Common myeloid progenitor, CD34-positive (primary cell): ENCODE measurements around the gene BTBD8.

Experiments used
- CTCF ChIA-PET: fragments of 350-600 bp; sonication (Branson Sonifier 250); formaldehyde crosslinking; loops from one replicate; lab custom pipeline; 2021; ENCODE audit warnings: antibody characterized with exemption; lab: Charles Lee
- POLR2A ChIA-PET: fragments of 350-600 bp; sonication (Branson Sonifier 250); formaldehyde crosslinking; loops from one replicate; lab custom pipeline; 2021; ENCODE audit warnings: antibody characterized with exemption; lab: Charles Lee
- DNase-seq, 3 donors: peaks; one replicate each; pipeline versions ENCODE4 v3.0.0 to v3.0.0-alpha.2; 2013
- H3K27ac ChIP-seq, 2 experiments: 1 replicate in 1 of 2; 2 replicates in 1 of 2; pipeline ENCODE4 v1.7.0; 2013; ENCODE audit warnings: inconsistent platforms in 2 of 2, low read length in 2 of 2, mild to moderate bottlenecking in 2 of 2, low read depth in 1 of 2, moderate library complexity in 1 of 2; ENCODE audit not compliant: severe bottlenecking in 2 of 2, insufficient read depth in 1 of 2, poor library complexity in 1 of 2
- H3K27me3 ChIP-seq, 5 experiments: replicated peaks in 2 of 5; 1 replicate in 3 of 5; 2 replicates in 2 of 5; pipeline versions ENCODE4 v1.6.1 to v1.7.0; 2013; ENCODE audit warnings: low read length in 4 of 5, mild to moderate bottlenecking in 2 of 5, moderate library complexity in 2 of 5, inconsistent platforms in 1 of 5; ENCODE audit not compliant: insufficient read depth in 5 of 5, control insufficient read depth in 4 of 5
- H3K36me3 ChIP-seq, 4 experiments: 1 replicate in 2 of 4; 2 replicates in 2 of 4; pipeline versions ENCODE4 v1.6.1 to v1.7.0; 2013; ENCODE audit warnings: low read length in 3 of 4, control low read depth in 1 of 4, mild to moderate bottlenecking in 1 of 4; ENCODE audit not compliant: control insufficient read depth in 4 of 4, insufficient read depth in 4 of 4
- H3K4me1 ChIP-seq, 4 experiments: 1 replicate in 3 of 4; 2 replicates in 1 of 4; pipeline versions ENCODE4 v1.6.1 to v1.7.1; 2013; ENCODE audit warnings: low read length in 3 of 4, mild to moderate bottlenecking in 3 of 4, control low read depth in 1 of 4, inconsistent platforms in 1 of 4, moderate library complexity in 1 of 4; ENCODE audit not compliant: control insufficient read depth in 4 of 4, insufficient read depth in 4 of 4; ENCODE audit errors: control extremely low read depth in 1 of 4
- H3K4me3 ChIP-seq, 7 experiments: 1 replicate in 4 of 7; 2 replicates in 3 of 7; pipeline versions ENCODE4 v1.5.1 to v1.7.0; 2013; ENCODE audit warnings: mild to moderate bottlenecking in 7 of 7, low read length in 6 of 7, moderate library complexity in 6 of 7, inconsistent platforms in 2 of 7, low read depth in 2 of 7, control low read depth in 1 of 7; ENCODE audit not compliant: insufficient read depth in 4 of 7, control insufficient read depth in 1 of 7; ENCODE audit errors: extremely low read depth in 1 of 7
- H3K9me3 ChIP-seq, 5 experiments: 1 replicate in 4 of 5; 2 replicates in 1 of 5; pipeline versions ENCODE4 v1.6.1 to v1.7.1; 2013; ENCODE audit warnings: low read length in 4 of 5, mild to moderate bottlenecking in 2 of 5, inconsistent platforms in 1 of 5, low read depth in 1 of 5, moderate library complexity in 1 of 5; ENCODE audit not compliant: control insufficient read depth in 4 of 5, insufficient read depth in 2 of 5; ENCODE audit errors: control extremely low read depth in 1 of 5
- WGBS: methylation state at CpG from one replicate; pipeline ENCODE4 v1.1.5; 2013; ENCODE audit not compliant: insufficient coverage; 5-methylcytosine and 5-hydroxymethylcytosine counted together

The BTBD8 gene

GRCh38 chr1:92108631-92109030 lies 28.5 kb downstream of the BTBD8 start:
- H3K4me3 ChIP-seq, result no peak overlapping the region
- CTCF ChIA-PET, result interaction anchor here (1.6 kb wide), 1 partner anchor 18 kb away, joined by 4 read pairs; no protein-coding TSS in a partner anchor
- H3K27ac ChIP-seq, result no peak overlapping the region
- H3K4me1 ChIP-seq, result no peaks in the 10 kb centered on the region
- POLR2A ChIA-PET, result no interaction called here
- H3K36me3 ChIP-seq, result peaks cover 0 to 15% (median 6%) of the 10 kb centered on the region in 4 experiments
- no peaks in the 10 kb centered on the region for H3K9me3 ChIP-seq
- DNase-seq, result no peak
- WGBS, result no CpG with 5 or more reads among the region's 2 CpGs
- no peaks in the 10 kb centered on the region for H3K27me3 ChIP-seq

GRCh38 chr1:92117526-92117925 lies 37.4 kb downstream of the BTBD8 start:
- no peaks in the 10 kb centered on the region for H3K27me3 ChIP-seq
- peaks cover 0 to 5% (median 2%) of the 10 kb centered on the region in 4 experiments for H3K36me3 ChIP-seq
- peak in 2 of 3 donors; percentile 41 to 43 for DNase-seq
- ChIA-PET CTCF (no interaction called here), POLR2A (no interaction called here)
- H3K27ac ChIP-seq, result no peak overlapping the region
- H3K9me3 ChIP-seq, result no peaks in the 10 kb centered on the region
- WGBS, result no CpG with 5 or more reads among the region's 2 CpGs
- H3K4me3 ChIP-seq, result peak overlapping the region in 2 of 7 experiments; percentile 1 to 28
- peaks cover 4 to 15% (median 6%) of the 10 kb centered on the region in 4 experiments for H3K4me1 ChIP-seq

DNA sequence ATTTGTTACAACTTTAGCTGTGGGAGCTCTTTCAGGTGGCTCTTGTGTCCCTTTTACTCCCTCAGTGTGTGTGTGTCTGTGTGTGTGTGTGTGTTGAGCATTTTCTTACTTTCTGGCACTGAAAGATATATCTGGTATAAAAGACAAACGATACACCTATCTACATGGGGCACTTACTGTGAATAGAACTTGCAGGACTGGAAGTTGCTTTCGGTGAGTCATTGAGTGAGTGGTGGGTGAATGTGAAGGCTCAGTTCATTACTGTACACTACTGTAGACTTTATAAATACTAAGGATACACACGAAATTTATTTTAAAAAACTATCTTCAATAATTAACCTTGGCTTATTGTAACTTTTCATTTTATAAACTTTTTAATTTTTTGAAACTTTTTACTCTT lies 38.7 kb downstream of the BTBD8 start:
- Histone ChIP-seq H3K4me1 (peaks cover 4 to 15% (median 7%) of the 10 kb centered on the region in 4 experiments), H3K9me3 (no peaks in the 10 kb centered on the region), H3K36me3 (peaks cover 0 to 5% (median under 1%) of the 10 kb centered on the region in 4 experiments), H3K27ac (no peak overlapping the region), H3K4me3 (no peak overlapping the region), H3K27me3 (no peaks in the 10 kb centered on the region)
- peak in 1 of 3 donors; percentile 31 for DNase-seq
- CTCF ChIA-PET, result no interaction called here
- no CpG with 5 or more reads among the region's 3 CpGs for WGBS
- POLR2A ChIA-PET, result no interaction called here

- Histone ChIP-seq H3K9me3 (no peaks in the 10 kb centered on the region), H3K4me1 (peaks cover 0 to 16% (median 1%) of the 10 kb centered on the region in 4 experiments), H3K36me3 (no peaks in the 10 kb centered on the region), H3K27ac (no peak overlapping the region), H3K27me3 (no peaks in the 10 kb centered on the region), H3K4me3 (peak overlapping the region in 4 of 7 experiments; percentile 1 to 61 (median 20))
- CTCF ChIA-PET, result no interaction called here
- POLR2A ChIA-PET, result no interaction called here
- 76% methylated on average over 3 of the region's 3 CpGs for WGBS
- peak in 2 of 3 donors; percentile 50 for DNase-seq
Measured at GRCh38 chr1:92123868-92124267, 43.7 kb downstream of the BTBD8 start.

- WGBS, result 100% methylated on average over 3 of the region's 4 CpGs
- no peak overlapping the region for H3K4me3 ChIP-seq
- peaks cover 0 to 4% (median 0%) of the 10 kb centered on the region in 4 experiments for H3K36me3 ChIP-seq
- peaks cover 0 to 16% (median 1%) of the 10 kb centered on the region in 4 experiments for H3K4me1 ChIP-seq
- CTCF ChIA-PET, result no interaction called here
- H3K27ac ChIP-seq, result no peak overlapping the region
- POLR2A ChIA-PET, result no interaction called here
- DNase-seq, result no peak
- H3K27me3 ChIP-seq, result no peaks in the 10 kb centered on the region
- H3K9me3 ChIP-seq, result no peaks in the 10 kb centered on the region
Measured at GRCh38 chr1:92125204-92125603, 45.1 kb downstream of the BTBD8 start.

- ChIA-PET POLR2A (no interaction called here), CTCF (interaction anchor here (1.2 to 1.4 kb wide), 2 partner anchors 17 to 29 kb away, joined by 4 read pairs; no protein-coding TSS in a partner anchor)
- Histone ChIP-seq H3K9me3 (no peaks in the 10 kb centered on the region), H3K36me3 (peaks cover 0 to 7% (median 0%) of the 10 kb centered on the region in 4 experiments), H3K4me1 (peaks cover 0 to 16% (median 1%) of the 10 kb centered on the region in 4 experiments), H3K4me3 (no peak overlapping the region), H3K27me3 (no peaks in the 10 kb centered on the region), H3K27ac (no peak overlapping the region)
- peak in 2 of 3 donors; percentile 7 to 13 for DNase-seq
- WGBS, result 92% methylated on average over 3 of the region's 3 CpGs
Measured at GRCh38 chr1:92126088-92126487, 45.9 kb downstream of the BTBD8 start.

- no peak for DNase-seq
- ChIA-PET CTCF (no interaction called here), POLR2A (no interaction called here)
- Histone ChIP-seq H3K4me1 (no peaks in the 10 kb centered on the region), H3K36me3 (peaks cover 0 to 20% (median 1%) of the 10 kb centered on the region in 4 experiments), H3K9me3 (no peaks in the 10 kb centered on the region), H3K27ac (no peak overlapping the region), H3K4me3 (no peak overlapping the region), H3K27me3 (no peaks in the 10 kb centered on the region)
Measured at GRCh38 chr1:92134331-92134730, 54.2 kb downstream of the BTBD8 start.
